ENCODE measurements around the gene ZMIZ1.
"Not testable (repeated sequence)": the region's sequence is repeated elsewhere in the genome, so short reads cannot be mapped to it uniquely, and the experiment has no call there.

ZMIZ1 gene

GRCh38 chr10:79030705-79031104, 38.1 kb upstream of the ZMIZ1 start:
- no peak for DNase-seq

GRCh38 chr10:79031723-79032122, 37.0 kb upstream of the ZMIZ1 start:
- DNase-seq = no peak

GRCh38 chr10:79034271-79034876, 34.4 kb upstream of the ZMIZ1 start:
- no peak for DNase-seq

- not testable (repeated sequence) for DNase-seq
These were observed 32.4 kb upstream of the ZMIZ1 start for GRCh38 chr10:79036416-79036815.

- no peak for DNase-seq
These were observed 30.5 kb upstream of the ZMIZ1 start for GRCh38 chr10:79038104-79038840.

GRCh38 chr10:79038841-79039201, 29.9 kb upstream of the ZMIZ1 start:
- no peak for DNase-seq

- no peak for DNase-seq
These were observed 25.9 kb upstream of the ZMIZ1 start for GRCh38 chr10:79042639-79043411.

- DNase-seq = no peak
These were observed 24.6 kb upstream of the ZMIZ1 start for GRCh38 chr10:79044036-79044632.

- no peak for DNase-seq
These were observed 23.9 kb upstream of the ZMIZ1 start for GRCh38 chr10:79044846-79045245.

- DNase-seq = no peak
These were observed 23.1 kb upstream of the ZMIZ1 start for GRCh38 chr10:79045566-79046175.

GRCh38 chr10:79046326-79046725, 22.4 kb upstream of the ZMIZ1 start:
- no peak for DNase-seq

GRCh38 chr10:79046741-79047583, 21.8 kb upstream of the ZMIZ1 start:
- no peak for DNase-seq

GRCh38 chr10:79047584-79047874, 21.2 kb upstream of the ZMIZ1 start:
- DNase-seq = no peak

GRCh38 chr10:79047875-79048638, 20.7 kb upstream of the ZMIZ1 start:
- no peak for DNase-seq

GRCh38 chr10:79048639-79049550, 19.9 kb upstream of the ZMIZ1 start:
- DNase-seq = no peak

- no peak for DNase-seq
These were observed 18.6 kb upstream of the ZMIZ1 start for GRCh38 chr10:79049931-79050895.

GRCh38 chr10:79050896-79051555, 17.7 kb upstream of the ZMIZ1 start:
- no peak for DNase-seq

GRCh38 chr10:79051766-79052165, 17.0 kb upstream of the ZMIZ1 start:
- no peak for DNase-seq

All from SHP77 (cell line).